IMR-90 (cell line): ENCODE measurements around the gene CFAP73. TPM values are rescaled to one million over a fixed set of nuclear protein-coding genes. Genes with fewer than 3 reads are reported as not detected.

Source experiments
- ATAC-seq: fragments of 200-7000 bp; cut with Tn5 transposase; 2 replicates; pipeline ENCODE4 v1.9.1; 2020; ENCODE audit warnings: low read depth, mild to moderate bottlenecking, moderate library complexity
- BruUV-seq: library from RNA; stranded (reverse); fragments of 400-500 nt; replicated peaks from 2 replicates; lab custom pipeline; 2021; lab: Mats Ljungman, UMichigan
- CTCF ChIA-PET: fragments of 300-600 bp; formaldehyde crosslinking; extraction: SDS; loops from one replicate; lab custom pipeline; 2021; ENCODE audit warnings: antibody characterized with exemption; lab: Yijun Ruan, JAX
- POLR2A ChIA-PET: fragments of 300-600 bp; sonication (Branson Sonifier 250); formaldehyde crosslinking; loops from one replicate; lab custom pipeline; 2022; ENCODE audit warnings: antibody characterized with exemption; ENCODE audit not compliant: unreplicated experiment; lab: Charles Lee
- DNase-seq: peaks from one replicate; pipeline ENCODE4 v3.0.0; 2013
- H2AFZ ChIP-seq: replicated peaks from 2 replicates; pipeline ENCODE3; 2013; ENCODE audit warnings: low read length, mild to moderate bottlenecking; ENCODE audit not compliant: poor library complexity
- H2AK5ac ChIP-seq: 2 replicates; pipeline ENCODE4 v1.6.1; 2013; ENCODE audit warnings: low read depth, low read length, inconsistent platforms
- H2AK9ac ChIP-seq: replicated peaks from 2 replicates; pipeline ENCODE3; 2013; ENCODE audit warnings: mild to moderate bottlenecking, low read depth, low read length, moderate library complexity; ENCODE audit not compliant: poor library complexity
- H2BK120ac ChIP-seq: 2 replicates; pipeline ENCODE4 v1.6.1; 2013; ENCODE audit warnings: low read depth, low read length, inconsistent platforms
- H2BK15ac ChIP-seq: 3 replicates; pipeline ENCODE4 v1.6.1; 2013; ENCODE audit warnings: low read depth, low read length, inconsistent platforms
- H2BK20ac ChIP-seq: 2 replicates; pipeline ENCODE4 v1.6.1; 2013; ENCODE audit warnings: low read depth, mild to moderate bottlenecking, inconsistent platforms, low read length, moderate library complexity
- H2BK5ac ChIP-seq: 2 replicates; pipeline ENCODE4 v1.6.1; 2013; ENCODE audit warnings: mild to moderate bottlenecking, low read depth, low read length, inconsistent platforms; ENCODE audit not compliant: poor library complexity, severe bottlenecking
- H3K14ac ChIP-seq: replicated peaks from 2 replicates; pipeline ENCODE4 v1.6.1; 2013; ENCODE audit warnings: low read depth, low read length, inconsistent platforms
- H3K18ac ChIP-seq: 2 replicates; pipeline ENCODE4 v1.6.1; 2013; ENCODE audit warnings: low read depth, low read length, control low read depth
- H3K23ac ChIP-seq: 2 replicates; pipeline ENCODE4 v1.6.1; 2013; ENCODE audit warnings: low read depth, low read length, inconsistent platforms
- H3K27ac ChIP-seq: 2 replicates; pipeline ENCODE4 v1.5.1; 2013; ENCODE audit warnings: mild to moderate bottlenecking, control low read depth, low read length; ENCODE audit not compliant: insufficient read depth
- H3K27me3 ChIP-seq: 2 replicates; pipeline ENCODE4 v1.6.1; 2013; ENCODE audit warnings: low read length; ENCODE audit not compliant: control insufficient read depth, insufficient read depth
- H3K36me3 ChIP-seq: 2 replicates; pipeline ENCODE4 v1.6.1; 2013; ENCODE audit warnings: low read length, mixed read lengths; ENCODE audit not compliant: control insufficient read depth, insufficient read depth
- H3K4ac ChIP-seq: 2 replicates; pipeline ENCODE4 v1.6.1; 2013; ENCODE audit warnings: low read depth, low read length, inconsistent platforms
- H3K4me1 ChIP-seq: 2 replicates; pipeline ENCODE4 v1.6.1; 2013; ENCODE audit warnings: low read length, mixed read lengths; ENCODE audit not compliant: control insufficient read depth, insufficient read depth
- H3K4me2 ChIP-seq: 2 replicates; pipeline ENCODE4 v1.6.1; 2013; ENCODE audit warnings: low read depth, mild to moderate bottlenecking, control low read depth, low read length, moderate library complexity
- H3K4me3 ChIP-seq: 2 replicates; pipeline ENCODE4 v1.5.1; 2013; ENCODE audit warnings: low read depth, mild to moderate bottlenecking, control low read depth, low read length, moderate library complexity; ENCODE audit not compliant: insufficient read depth
- H3K56ac ChIP-seq: 2 replicates; pipeline ENCODE4 v1.6.1; 2013; ENCODE audit warnings: low read length, inconsistent platforms; ENCODE audit not compliant: insufficient read depth; ENCODE audit errors: extremely low read depth
- H3K79me1 ChIP-seq, 2 experiments: 2 replicates each; pipeline ENCODE4 v1.6.1; 2013; ENCODE audit warnings: low read length in 2 of 2, inconsistent platforms in 1 of 2, low read depth in 1 of 2
- H3K9ac ChIP-seq: 2 replicates; pipeline ENCODE4 v1.6.1; 2013; ENCODE audit warnings: low read depth, low read length, control low read depth
- H3K9me1 ChIP-seq: 2 replicates; pipeline ENCODE4 v1.6.1; 2013; ENCODE audit warnings: low read length, inconsistent platforms; ENCODE audit not compliant: insufficient read depth
- H3K9me3 ChIP-seq: 2 replicates; pipeline ENCODE4 v1.6.1; 2013; ENCODE audit warnings: low read length; ENCODE audit not compliant: control insufficient read depth, insufficient read depth
- H4K20me1 ChIP-seq: 2 replicates; pipeline ENCODE4 v1.6.1; 2013; ENCODE audit warnings: low read length, inconsistent platforms; ENCODE audit not compliant: insufficient read depth
- H4K5ac ChIP-seq: 2 replicates; pipeline ENCODE4 v1.6.1; 2013; ENCODE audit warnings: mild to moderate bottlenecking, low read depth, low read length, control low read depth
- H4K8ac ChIP-seq, 2 experiments: 2 replicates each; pipeline ENCODE4 v1.6.1; 2013; ENCODE audit warnings: low read depth in 2 of 2, low read length in 2 of 2, control low read depth in 1 of 2, inconsistent platforms in 1 of 2
- H4K91ac ChIP-seq: 2 replicates; pipeline ENCODE4 v1.6.1; 2013; ENCODE audit warnings: low read depth, low read length, inconsistent platforms; ENCODE audit not compliant: insufficient read depth
- BHLHE40 ChIP-seq: fragments of 150-350 bp; IDR thresholded peaks from 2 replicates; pipeline ENCODE4 v1.6.1; 2016; ENCODE audit warnings: mild to moderate bottlenecking, low read depth, low read length
- CEBPB ChIP-seq: IDR thresholded peaks from 2 replicates; pipeline ENCODE4 v1.6.1; 2012; ENCODE audit warnings: low read depth, low read length, improper control_type of control experiment
- CHD1 ChIP-seq: IDR thresholded peaks from 2 replicates; pipeline ENCODE4 v1.6.1; 2012; ENCODE audit warnings: low read depth, low read length, improper control_type of control experiment
- CTCF ChIP-seq: conservative IDR thresholded peaks from 2 replicates; pipeline ENCODE4 v1.5.1; 2012; ENCODE audit warnings: mild to moderate bottlenecking, low read depth, low read length, improper control_type of control experiment
- MAZ ChIP-seq: IDR thresholded peaks from 2 replicates; pipeline ENCODE4 v1.6.1; 2012; ENCODE audit warnings: low read depth, mild to moderate bottlenecking, low read length, improper control_type of control experiment, moderate library complexity, borderline replicate concordance
- NFE2L2 ChIP-seq: fragments of 150-350 bp; IDR thresholded peaks from 2 replicates; pipeline ENCODE4 v1.6.1; 2016; ENCODE audit warnings: low read depth, mild to moderate bottlenecking, low read length
- RAD21 ChIP-seq: IDR thresholded peaks from 2 replicates; pipeline ENCODE4 v1.6.1; 2012; ENCODE audit warnings: low read length, improper control_type of control experiment
- RFX5 ChIP-seq: IDR thresholded peaks from 2 replicates; pipeline ENCODE4 v1.8.0; 2012; ENCODE audit warnings: low read depth, mild to moderate bottlenecking, low read length, moderate library complexity
- SMC3 ChIP-seq: fragments of 150-350 bp; IDR thresholded peaks from 2 replicates; pipeline ENCODE4 v1.6.1; 2016; ENCODE audit warnings: low read depth, mild to moderate bottlenecking, antibody characterized with exemption, low read length, moderate library complexity
- WGBS, 2 experiments: methylation state at CpG; one replicate each; pipeline versions ENCODE4 v1.1.5 to v1.1.7; 2013; ENCODE audit warnings: missing lambda C conversion rate in 2 of 2; ENCODE audit not compliant: insufficient read length in 1 of 2; ENCODE audit errors: extremely low coverage in 2 of 2; 5-methylcytosine and 5-hydroxymethylcytosine counted together
- dilution Hi-C: fragments of 300-500 bp; cut with HindIII; formaldehyde crosslinking; loops from one replicate; pipeline ENCODE4 v1.14.3; 2018; ENCODE audit warnings: low sequenced_read_pairs; ENCODE audit not compliant: unreplicated experiment
- in situ Hi-C: fragments of 300-500 bp; cut with MboI; formaldehyde crosslinking; loops from 3 replicates; pipeline ENCODE4 v1.14.3; 2019; ENCODE audit warnings: low sequenced_read_pairs, inconsistent platforms, mixed read lengths
- intact Hi-C: fragments of 100-400 bp; cut with micrococcal nuclease; formaldehyde crosslinking; loops from 2 replicates; pipeline ENCODE4 v1.10.0; 2022
- polyA plus RNA-seq, 3 experiments: library from polyadenylated mRNA; depleted of rRNA; stranded (reverse); fragments of >200 nt; gene quantifications; 2 replicates each; pipeline ENCODE4 v1.2.3, GENCODE V29; 2012; ENCODE audit warnings: low replicate concordance in 1 of 3
- total RNA-seq: library from RNA; depleted of rRNA; stranded (reverse); fragments of >200 nt; gene quantifications from 2 replicates; pipeline ENCODE4 v1.2.3, GENCODE V29; 2012
- TF ChIP-seq, protein P1 (sequence below): fragments of 150-350 bp; IDR thresholded peaks from 2 replicates; pipeline ENCODE4 v1.6.1; 2016; ENCODE audit warnings: low read depth, mild to moderate bottlenecking, low read length, moderate library complexity, borderline replicate concordance
- TF ChIP-seq, protein P2 (sequence below): fragments of 150-350 bp; IDR thresholded peaks from 2 replicates; pipeline ENCODE4 v1.6.1; 2017; ENCODE audit warnings: mild to moderate bottlenecking, antibody characterized with exemption, low read length, low read depth

CFAP73 gene
- total and polyA plus RNA-seq, 2 of the 4 experiments (the other 2 are of a cell fraction), result not detected

- H2AFZ ChIP-seq, result no peak overlapping the region
- dilution Hi-C loops, result no loop called here
- no peak overlapping the region for H3K4ac ChIP-seq
- H3K4me3 ChIP-seq, result no peak overlapping the region
- H2BK120ac ChIP-seq, result no peak overlapping the region
- ATAC-seq (no peak), DNase-seq (no peak)
- H3K9me3 ChIP-seq, result peaks cover 8% of the 10 kb centered on the region
- no peaks in the 10 kb centered on the region for H3K27me3 ChIP-seq
- peaks cover 2% of the 10 kb centered on the region; the same call in 1 of the 2 replicates for H3K4me1 ChIP-seq
- ChIA-PET CTCF (interaction anchor here (0.7 to 1.5 kb wide), 2 partner anchors 138 to 139 kb away, joined by 3 to 4 read pairs; no protein-coding TSS in a partner anchor), POLR2A (no interaction called here)
- H4K8ac ChIP-seq, result no peak overlapping the region
- peaks cover 65% of the 10 kb centered on the region for H3K36me3 ChIP-seq
- peaks cover 2% of the 10 kb centered on the region for H4K20me1 ChIP-seq
- no peak overlapping the region for H2AK5ac ChIP-seq
- H3K9ac ChIP-seq, result no peak overlapping the region
- H3K14ac ChIP-seq, result no peak overlapping the region
- H3K79me1 ChIP-seq, result peaks cover 5 to 7% of the 10 kb centered on the region in 2 experiments; a peak in 1 of 4 replicates
- H3K23ac ChIP-seq, result no peak overlapping the region
- no TSS peak for BruUV-seq
- no peak overlapping the region for H2BK20ac ChIP-seq
- no peaks in the 10 kb centered on the region for H3K9me1 ChIP-seq
- in situ Hi-C loops, result loop anchor here (5.0 kb wide), 1 partner anchor 126 kb away; no protein-coding TSS in a partner anchor
- no peak overlapping the region for H2BK15ac ChIP-seq
- no peak overlapping the region for H4K5ac ChIP-seq
- H4K91ac ChIP-seq, result no peak overlapping the region
- WGBS, 2 experiments, result 90% methylated on average over 2 of the region's 7 CpGs; no CpG with 5 or more reads in 1 of the 2 experiments
- H3K4me2 ChIP-seq, result no peak overlapping the region
- no peak overlapping the region for H3K18ac ChIP-seq
- intact Hi-C loops, result no loop called here
- H3K27ac ChIP-seq, result no peak overlapping the region
- TF ChIP-seq, protein P1, sequence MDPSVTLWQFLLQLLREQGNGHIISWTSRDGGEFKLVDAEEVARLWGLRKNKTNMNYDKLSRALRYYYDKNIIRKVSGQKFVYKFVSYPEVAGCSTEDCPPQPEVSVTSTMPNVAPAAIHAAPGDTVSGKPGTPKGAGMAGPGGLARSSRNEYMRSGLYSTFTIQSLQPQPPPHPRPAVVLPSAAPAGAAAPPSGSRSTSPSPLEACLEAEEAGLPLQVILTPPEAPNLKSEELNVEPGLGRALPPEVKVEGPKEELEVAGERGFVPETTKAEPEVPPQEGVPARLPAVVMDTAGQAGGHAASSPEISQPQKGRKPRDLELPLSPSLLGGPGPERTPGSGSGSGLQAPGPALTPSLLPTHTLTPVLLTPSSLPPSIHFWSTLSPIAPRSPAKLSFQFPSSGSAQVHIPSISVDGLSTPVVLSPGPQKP, result no peak
- TF ChIP-seq RAD21 (no peak), NFE2L2 (no peak), MAZ (no peak), CHD1 (no peak), SMC3 (no peak), CEBPB (no peak), CTCF (no peak), RFX5 (no peak), BHLHE40 (no peak)
- TF ChIP-seq, protein P2, sequence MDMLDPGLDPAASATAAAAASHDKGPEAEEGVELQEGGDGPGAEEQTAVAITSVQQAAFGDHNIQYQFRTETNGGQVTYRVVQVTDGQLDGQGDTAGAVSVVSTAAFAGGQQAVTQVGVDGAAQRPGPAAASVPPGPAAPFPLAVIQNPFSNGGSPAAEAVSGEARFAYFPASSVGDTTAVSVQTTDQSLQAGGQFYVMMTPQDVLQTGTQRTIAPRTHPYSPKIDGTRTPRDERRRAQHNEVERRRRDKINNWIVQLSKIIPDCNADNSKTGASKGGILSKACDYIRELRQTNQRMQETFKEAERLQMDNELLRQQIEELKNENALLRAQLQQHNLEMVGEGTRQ, result no peak
- H2AK9ac ChIP-seq, result no peak overlapping the region
- H2BK5ac ChIP-seq, result no peak overlapping the region
- H3K56ac ChIP-seq, result no peak overlapping the region
Measured at GRCh38 chr12:113173081-113173698, 23.7 kb downstream of the CFAP73 start.
